ENCODE results near the gene FN3K. TPM values are rescaled to one million over a fixed set of nuclear protein-coding genes. Genes with fewer than 3 reads are reported as not detected.

FN3K gene
- total and polyA plus RNA-seq, 2 of the 13 experiments (the other 11 are each of a cell fraction or from before 2014, with no cell fraction given): 3.5 to 12.2 TPM

DNA sequence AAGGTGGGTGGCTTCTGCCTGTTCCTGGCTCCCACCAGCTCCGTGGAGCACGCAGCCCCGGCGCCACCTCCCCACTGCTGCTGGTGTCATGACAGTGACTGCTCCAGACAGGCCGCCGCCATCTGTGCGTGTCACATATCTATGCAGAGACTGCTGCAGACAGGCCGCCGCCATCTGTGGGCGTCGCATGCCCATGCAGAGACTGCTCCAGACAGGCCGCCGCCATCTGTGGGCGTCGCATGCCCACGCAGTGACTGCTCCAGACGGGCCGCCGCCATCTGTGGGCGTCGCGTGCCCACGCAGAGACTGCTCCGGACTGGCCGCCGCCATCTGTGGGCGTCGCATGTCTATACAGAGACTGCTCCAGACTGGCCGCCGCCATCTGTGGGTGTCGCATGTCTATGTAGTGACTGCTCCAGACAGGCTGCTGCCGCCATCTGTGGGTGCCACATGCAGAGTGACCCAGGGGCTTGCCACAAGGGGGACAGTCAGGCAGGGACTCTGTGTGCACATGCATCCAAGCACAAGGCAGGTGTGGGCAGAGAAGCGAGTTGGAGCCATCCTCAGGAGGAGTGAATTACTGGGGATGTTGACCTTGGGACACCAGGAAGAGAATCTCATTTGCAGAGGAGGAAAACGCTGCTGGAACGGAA, 22.2 kb upstream of the FN3K start (continued):
- TF ChIP-seq CTCF (CRISPR knock-in tag; IDR thresholded peaks at IDR 0.05) (peak; percentile 24; the same call in 1 of the 2 replicates), DNMT1 (CRISPR knock-in tag; IDR thresholded peaks at IDR 0.05) (0 out of 2 replicates have a peak, but pooled peaks have one; percentile 57), HOXA3 (CRISPR knock-in tag; IDR thresholded peaks at IDR 0.05) (peak; percentile 30; the same call in 1 of the 2 replicates), ZKSCAN1 (IDR thresholded peaks at IDR 0.05; ENCODE audit: low read length) (no peak), PBX3 (CRISPR knock-in tag; IDR thresholded peaks at IDR 0.05; ENCODE audit: borderline replicate concordance) (no peak), MNT (IDR thresholded peaks at IDR 0.05) (peak; percentile 24; the same call in 1 of the 2 replicates), STAG1 (CRISPR knock-in tag; IDR thresholded peaks at IDR 0.05) (peak; percentile 19; the same call in 1 of the 2 replicates), ZNF34 (CRISPR knock-in tag; IDR thresholded peaks at IDR 0.05; ENCODE audit: borderline replicate concordance) (no peak), HCFC1 (IDR thresholded peaks at IDR 0.05; ENCODE audit: low read depth, low read length) (no peak), JDP2 (CRISPR knock-in tag; IDR thresholded peaks at IDR 0.05; ENCODE audit: borderline replicate concordance) (no peak)
- TF ChIP-seq, protein P1, sequence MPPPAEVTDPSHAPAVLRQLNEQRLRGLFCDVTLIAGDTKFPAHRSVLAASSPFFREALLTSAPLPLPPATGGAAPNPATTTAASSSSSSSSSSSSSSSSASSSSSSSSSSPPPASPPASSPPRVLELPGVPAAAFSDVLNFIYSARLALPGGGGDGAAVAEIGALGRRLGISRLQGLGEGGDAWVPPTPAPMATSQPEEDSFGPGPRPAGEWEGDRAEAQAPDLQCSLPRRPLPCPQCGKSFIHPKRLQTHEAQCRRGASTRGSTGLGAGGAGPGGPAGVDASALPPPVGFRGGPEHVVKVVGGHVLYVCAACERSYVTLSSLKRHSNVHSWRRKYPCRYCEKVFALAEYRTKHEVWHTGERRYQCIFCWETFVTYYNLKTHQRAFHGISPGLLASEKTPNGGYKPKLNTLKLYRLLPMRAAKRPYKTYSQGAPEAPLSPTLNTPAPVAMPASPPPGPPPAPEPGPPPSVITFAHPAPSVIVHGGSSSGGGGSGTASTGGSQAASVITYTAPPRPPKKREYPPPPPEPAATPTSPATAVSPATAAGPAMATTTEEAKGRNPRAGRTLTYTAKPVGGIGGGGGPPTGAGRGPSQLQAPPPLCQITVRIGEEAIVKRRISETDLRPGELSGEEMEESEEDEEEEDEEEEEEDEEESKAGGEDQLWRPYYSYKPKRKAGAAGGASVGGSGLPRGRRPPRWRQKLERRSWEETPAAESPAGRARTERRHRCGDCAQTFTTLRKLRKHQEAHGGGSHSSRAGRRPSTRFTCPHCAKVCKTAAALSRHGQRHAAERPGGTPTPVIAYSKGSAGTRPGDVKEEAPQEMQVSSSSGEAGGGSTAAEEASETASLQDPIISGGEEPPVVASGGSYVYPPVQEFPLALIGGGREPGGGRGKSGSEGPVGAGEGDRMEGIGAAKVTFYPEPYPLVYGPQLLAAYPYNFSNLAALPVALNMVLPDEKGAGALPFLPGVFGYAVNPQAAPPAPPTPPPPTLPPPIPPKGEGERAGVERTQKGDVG (CRISPR knock-in tag; IDR thresholded peaks at IDR 0.05; ENCODE audit: borderline replicate concordance): peak; percentile 52; the same call in 1 of the 2 replicates
- TF ChIP-seq, protein P2, sequence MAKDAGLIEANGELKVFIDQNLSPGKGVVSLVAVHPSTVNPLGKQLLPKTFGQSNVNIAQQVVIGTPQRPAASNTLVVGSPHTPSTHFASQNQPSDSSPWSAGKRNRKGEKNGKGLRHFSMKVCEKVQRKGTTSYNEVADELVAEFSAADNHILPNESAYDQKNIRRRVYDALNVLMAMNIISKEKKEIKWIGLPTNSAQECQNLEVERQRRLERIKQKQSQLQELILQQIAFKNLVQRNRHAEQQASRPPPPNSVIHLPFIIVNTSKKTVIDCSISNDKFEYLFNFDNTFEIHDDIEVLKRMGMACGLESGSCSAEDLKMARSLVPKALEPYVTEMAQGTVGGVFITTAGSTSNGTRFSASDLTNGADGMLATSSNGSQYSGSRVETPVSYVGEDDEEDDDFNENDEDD (CRISPR knock-in tag; IDR thresholded peaks at IDR 0.05; ENCODE audit: borderline replicate concordance): no peak
